Measurements from ENCODE around the gene KCNAB1.
A peak's percentile ranks its signal among the peaks of the same experiment; 100 is the strongest.

Gene KCNAB1

GRCh38 chr3:156581954-156582353 lies 461.6 kb downstream of the KCNAB1 start:
- no peak for DNase-seq

GRCh38 chr3:156582532-156583183 lies 462.3 kb downstream of the KCNAB1 start:
- peak; percentile 11 to 59 (median 47) for DNase-seq

GRCh38 chr3:156583469-156583868 lies 463.1 kb downstream of the KCNAB1 start:
- DNase-seq = peak in 1 of 4 experiments; percentile 32

- DNase-seq = peak; percentile 66 to 88 (median 78)
Measured at GRCh38 chr3:156586905-156587759, 466.8 kb downstream of the KCNAB1 start.

- DNase-seq = peak in 3 of 4 experiments; percentile 46 to 48 (median 48)
Measured at GRCh38 chr3:156587760-156588069, 467.3 kb downstream of the KCNAB1 start.

Data from suppressor macrophage (primary cell).